GM12872 (cell line): ENCODE data around the gene TSHZ2.

Experiments used
- TF ChIP-seq, protein P1 (sequence below): IDR thresholded peaks from 3 replicates; pipeline ENCODE4 v1.5.1; 2011; ENCODE audit warnings: low read depth, mild to moderate bottlenecking, low read length, moderate library complexity; ENCODE audit not compliant: insufficient read depth

Gene TSHZ2

DNA sequence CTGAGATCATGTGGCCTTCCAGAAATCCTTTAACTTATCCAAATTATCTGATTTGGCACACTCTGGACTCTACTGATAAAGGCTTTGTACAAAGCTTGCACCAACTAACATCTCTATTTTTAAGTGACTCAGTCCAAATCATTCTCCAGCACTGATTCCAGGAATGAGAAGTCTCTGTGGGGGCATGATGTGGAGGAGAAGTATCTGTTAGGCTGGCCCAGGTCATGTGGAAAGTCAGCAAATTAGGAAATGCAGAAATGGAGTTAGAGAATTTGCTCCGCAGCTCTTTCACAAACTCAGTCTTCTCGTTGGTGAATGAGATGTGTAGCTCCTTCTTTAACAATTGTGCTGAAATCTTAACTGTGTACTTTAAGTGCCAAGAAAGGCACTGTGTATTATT, 455.8 kb downstream of the TSHZ2 start:
- TF ChIP-seq, protein P1, sequence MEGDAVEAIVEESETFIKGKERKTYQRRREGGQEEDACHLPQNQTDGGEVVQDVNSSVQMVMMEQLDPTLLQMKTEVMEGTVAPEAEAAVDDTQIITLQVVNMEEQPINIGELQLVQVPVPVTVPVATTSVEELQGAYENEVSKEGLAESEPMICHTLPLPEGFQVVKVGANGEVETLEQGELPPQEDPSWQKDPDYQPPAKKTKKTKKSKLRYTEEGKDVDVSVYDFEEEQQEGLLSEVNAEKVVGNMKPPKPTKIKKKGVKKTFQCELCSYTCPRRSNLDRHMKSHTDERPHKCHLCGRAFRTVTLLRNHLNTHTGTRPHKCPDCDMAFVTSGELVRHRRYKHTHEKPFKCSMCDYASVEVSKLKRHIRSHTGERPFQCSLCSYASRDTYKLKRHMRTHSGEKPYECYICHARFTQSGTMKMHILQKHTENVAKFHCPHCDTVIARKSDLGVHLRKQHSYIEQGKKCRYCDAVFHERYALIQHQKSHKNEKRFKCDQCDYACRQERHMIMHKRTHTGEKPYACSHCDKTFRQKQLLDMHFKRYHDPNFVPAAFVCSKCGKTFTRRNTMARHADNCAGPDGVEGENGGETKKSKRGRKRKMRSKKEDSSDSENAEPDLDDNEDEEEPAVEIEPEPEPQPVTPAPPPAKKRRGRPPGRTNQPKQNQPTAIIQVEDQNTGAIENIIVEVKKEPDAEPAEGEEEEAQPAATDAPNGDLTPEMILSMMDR: no peak

DNA sequence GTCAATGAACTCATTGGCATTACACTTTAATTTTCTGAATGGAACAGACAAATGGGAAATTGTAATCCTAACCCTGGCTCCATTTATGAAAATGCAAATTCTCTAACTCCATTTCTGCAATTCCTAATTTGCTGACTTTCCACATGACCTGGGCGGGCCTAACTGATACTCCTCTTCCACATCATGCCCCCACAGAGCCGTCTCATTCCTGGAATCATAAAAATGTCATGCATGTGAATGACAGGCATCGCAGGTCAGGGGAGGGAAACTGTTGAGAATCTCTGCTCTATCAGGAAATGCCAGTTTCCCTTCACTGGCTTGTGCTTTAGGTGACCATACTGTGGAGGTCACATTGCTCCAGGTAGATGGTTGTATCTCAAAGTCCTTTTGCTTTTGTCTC, 456.4 kb downstream of the TSHZ2 start:
- TF ChIP-seq, protein P1: no peak

DNA sequence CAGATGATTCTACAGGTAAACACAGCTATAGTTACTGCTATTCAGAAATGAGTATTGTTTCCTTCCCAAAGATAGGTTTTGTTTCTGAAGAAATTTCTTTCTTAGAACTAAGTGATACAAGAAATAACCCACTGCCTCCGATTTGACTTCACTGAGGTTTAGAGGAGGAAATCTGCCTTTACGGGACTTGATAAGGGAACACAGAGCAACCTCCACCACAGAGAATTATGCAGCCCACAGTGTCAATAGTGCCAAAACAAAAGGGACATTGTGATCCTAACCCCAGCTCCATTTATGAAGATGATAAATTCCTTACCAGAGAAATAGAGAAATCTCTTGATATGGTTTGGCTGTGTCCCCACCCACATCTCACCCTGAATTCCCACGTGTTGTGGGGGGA, 456.8 kb downstream of the TSHZ2 start:
- TF ChIP-seq, protein P1: no peak

DNA sequence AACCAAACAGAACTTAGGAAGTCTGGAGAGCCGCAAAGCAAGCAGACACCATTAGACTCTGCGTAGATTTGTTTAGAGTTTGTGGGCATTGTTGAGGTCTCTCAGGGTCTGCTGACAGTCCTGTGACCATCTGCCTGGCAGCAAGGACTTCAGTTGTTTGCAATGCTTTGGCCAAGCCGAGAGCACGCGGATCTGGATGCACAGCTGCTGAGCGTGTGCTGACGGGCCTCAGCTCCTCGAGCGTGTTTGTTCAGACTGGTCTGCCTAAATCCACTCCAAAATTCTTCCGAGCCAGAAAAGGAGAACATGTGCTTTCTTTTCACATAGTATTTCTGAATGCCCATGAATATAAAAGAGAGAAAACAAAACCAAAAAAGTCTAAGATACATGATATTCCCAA, 462.5 kb downstream of the TSHZ2 start:
- TF ChIP-seq, protein P1: no peak

DNA sequence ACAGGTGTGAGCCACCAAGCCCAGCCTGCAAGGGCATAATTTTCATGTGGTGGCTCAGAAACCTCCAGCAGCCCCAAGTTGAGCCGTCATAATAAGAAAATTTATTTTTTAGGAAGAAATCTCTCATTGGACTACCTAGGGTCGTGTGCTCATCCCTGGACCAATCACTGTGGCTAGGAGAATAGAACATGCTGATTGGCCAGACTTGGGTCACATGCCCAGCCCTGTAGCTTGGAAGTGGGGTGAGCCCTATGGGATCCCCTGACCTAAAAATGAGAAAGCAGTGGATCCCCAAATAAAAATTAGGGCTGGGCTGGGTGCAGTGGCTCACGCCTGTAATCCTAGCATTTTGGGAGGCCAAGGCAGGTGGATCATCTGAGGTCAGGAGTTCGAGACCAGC, 466.2 kb downstream of the TSHZ2 start:
- TF ChIP-seq, protein P1: no peak

DNA sequence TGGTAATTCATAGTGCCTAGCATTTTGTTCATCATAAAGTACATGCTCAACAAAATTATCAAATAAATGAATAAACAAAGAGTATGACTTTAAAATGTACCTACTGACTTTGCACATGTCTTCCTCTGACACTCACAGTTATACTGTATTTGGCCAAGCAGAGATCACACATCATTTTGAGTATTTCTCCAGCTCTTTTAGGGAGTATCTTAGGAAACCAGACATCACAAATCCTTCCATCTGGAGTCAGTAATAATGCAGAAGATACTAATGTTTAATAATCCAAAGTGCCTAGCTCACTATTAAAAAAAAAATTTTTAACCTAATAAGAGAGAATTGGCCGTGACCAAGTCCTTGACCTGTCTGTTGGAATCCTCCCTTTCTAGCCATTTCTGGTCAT, 466.9 kb downstream of the TSHZ2 start:
- TF ChIP-seq, protein P1: no peak

DNA sequence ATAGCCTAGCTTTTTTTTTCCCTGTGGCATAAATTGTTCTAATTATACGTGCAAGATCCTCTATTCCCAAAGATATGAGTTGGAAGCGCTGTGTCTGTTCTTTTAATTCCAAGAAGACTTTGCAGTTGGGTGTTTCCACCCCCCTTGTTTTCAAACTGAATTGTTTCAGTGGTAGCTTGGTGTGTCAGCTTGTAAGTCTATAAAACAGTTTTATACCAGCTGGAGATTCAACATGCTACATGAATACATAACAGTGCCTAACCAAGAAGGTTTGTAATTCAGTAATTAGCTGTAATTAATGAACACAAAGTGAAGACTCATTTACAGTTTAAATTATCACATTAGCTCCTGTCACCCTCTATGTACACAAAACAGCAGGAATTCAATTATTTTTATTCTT, 467.5 kb downstream of the TSHZ2 start:
- TF ChIP-seq, protein P1: no peak
